ENCODE results near the gene NAALADL2.
"Not testable (repeated sequence)": the region's sequence is repeated elsewhere in the genome, so short reads cannot be mapped to it uniquely, and the experiment has no call there.

Gene NAALADL2

GRCh38 chr3:175335229-175335628 lies 476.1 kb downstream of the NAALADL2 start:
- DNase-seq, result no peak

DNA sequence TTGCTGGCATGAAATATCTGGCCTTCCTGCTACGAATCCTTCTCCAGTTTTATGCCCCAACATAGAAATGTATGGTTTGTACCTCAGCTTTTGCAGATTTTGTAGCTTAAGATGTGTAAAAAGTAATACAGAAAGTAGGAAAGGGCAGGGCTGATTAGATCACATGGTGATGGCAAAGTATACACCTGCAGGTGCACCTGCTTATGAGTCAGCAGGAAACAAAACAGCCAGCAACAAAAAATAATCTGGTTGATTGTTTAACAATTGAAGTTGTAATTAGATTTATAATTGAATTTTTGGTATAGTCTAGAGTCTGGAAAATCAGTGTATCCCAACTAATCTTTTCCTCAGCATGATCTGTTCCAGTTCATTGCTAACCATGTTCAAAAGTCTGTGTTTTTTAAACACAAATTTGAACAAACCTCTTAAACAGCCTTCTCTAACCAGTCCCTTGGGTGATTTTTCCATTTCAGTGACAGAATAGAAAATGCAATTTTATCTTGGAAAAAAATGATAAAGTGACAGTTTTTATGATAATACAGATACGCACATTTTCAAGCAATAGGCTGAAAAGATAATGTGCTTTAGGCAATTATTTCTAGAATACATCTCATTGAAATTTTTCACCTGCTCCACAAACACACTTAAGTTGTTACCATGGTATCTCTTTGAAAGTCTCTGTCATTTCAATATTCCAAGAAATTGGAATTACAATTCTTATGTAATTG lies 477.4 kb downstream of the NAALADL2 start:
- no peak for DNase-seq

GRCh38 chr3:175337631-175338030 lies 478.5 kb downstream of the NAALADL2 start:
- no peak for DNase-seq

DNA sequence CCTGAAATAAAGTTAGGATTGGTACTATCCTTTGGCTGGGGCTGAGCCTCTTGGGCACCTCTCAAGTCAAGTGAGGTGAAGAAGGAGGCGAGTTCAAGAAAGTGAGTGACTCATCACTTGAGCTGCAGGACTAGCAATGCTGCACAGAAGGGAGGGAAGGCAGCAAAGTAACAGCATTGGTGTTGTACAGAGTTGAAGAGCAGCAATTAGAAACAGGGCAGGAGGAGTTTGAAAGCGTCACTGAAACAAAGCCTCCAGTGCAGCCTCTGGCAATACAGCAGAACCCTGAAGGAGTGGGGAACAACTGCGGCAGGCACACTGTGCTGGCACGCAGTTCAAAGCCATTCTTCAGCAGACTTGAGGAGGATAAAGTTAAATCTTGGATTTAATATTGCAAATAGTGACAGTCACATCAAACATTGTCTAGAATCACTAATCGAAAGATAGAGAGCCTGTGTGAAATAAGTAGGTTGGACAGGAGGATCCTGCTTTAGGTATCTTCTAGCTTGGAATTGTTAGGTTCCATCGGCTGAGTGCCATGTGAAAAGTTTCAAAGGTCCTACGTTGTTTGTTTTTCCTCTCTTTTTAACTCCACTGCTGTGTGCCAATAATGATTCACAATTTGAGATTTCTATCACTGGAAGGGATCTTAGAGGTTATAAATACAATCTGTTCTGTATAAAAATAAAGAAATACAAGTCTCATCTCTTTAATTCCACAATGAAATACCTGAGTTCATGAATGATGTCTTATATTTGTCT lies 479.8 kb downstream of the NAALADL2 start:
- DNase-seq, result no peak

GRCh38 chr3:175340338-175341015 lies 481.3 kb downstream of the NAALADL2 start:
- no peak for DNase-seq

DNA sequence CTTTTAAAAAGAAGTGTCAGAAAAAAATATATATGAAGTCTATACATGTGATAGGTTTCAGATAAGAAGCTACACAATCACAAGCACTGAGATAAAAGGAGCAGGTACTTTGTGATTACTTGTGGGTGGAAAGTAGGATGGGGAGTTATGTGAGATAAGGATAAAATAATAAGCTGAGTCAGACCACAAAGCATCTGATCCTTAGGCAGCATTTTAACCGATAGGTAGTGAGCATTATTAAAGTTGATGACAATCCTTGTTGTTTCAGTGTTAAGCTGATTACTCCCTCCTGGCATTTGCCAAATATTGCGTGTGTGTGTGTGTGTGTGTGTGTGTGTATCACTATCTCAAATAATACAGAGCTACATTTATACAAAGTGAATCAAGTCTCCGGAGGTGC lies 483.1 kb downstream of the NAALADL2 start:
- DNase-seq, result no peak

GRCh38 chr3:175343946-175344345 lies 484.8 kb downstream of the NAALADL2 start:
- no peak for DNase-seq

- no peak for DNase-seq
These were observed 487.6 kb downstream of the NAALADL2 start for GRCh38 chr3:175346573-175347356.

DNA sequence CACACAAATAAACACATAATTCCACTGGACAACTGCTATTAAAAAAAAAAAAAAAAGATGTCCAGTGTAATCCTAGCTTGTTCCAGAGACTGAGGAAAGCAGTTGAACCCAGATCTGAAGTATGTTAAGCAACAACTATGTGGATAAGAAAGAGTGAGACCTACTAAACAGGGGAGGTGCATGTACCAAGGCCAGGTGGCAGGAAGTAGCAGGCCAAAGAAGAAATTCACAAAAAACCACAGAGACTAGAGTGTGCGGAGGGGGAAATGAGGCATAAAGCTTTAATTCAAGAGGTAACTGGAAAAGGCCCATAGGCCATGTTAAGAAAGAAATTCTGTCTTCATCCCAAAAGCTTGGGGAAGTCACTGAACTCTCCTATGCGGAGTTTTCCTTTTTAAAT lies 490.0 kb downstream of the NAALADL2 start:
- no peak for DNase-seq

DNA sequence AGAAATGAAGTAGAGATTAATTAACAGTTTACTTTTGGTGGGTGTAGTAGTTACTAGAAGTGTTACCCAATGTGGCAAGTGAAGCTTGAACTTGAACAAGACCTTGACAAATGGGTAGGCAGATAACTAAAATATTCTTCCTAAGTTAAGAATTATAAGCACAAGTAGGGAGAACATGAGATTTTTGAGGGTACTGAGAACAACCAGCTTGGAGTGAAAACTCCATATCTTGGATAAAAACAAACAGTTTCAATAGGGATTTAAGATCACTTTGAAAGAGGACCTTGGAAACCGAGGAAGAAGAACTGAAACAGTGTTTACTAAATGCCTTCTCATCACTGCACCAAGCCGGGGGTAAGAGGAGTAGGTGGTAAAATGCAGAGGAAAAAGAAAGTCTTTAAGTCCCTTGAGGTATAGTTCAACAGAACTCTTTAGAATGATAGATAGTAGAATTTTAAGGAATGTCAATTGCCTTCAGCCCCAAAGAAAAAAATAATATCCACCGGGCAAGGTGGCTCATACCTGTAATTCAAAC lies 496.7 kb downstream of the NAALADL2 start:
- DNase-seq, result no peak

DNA sequence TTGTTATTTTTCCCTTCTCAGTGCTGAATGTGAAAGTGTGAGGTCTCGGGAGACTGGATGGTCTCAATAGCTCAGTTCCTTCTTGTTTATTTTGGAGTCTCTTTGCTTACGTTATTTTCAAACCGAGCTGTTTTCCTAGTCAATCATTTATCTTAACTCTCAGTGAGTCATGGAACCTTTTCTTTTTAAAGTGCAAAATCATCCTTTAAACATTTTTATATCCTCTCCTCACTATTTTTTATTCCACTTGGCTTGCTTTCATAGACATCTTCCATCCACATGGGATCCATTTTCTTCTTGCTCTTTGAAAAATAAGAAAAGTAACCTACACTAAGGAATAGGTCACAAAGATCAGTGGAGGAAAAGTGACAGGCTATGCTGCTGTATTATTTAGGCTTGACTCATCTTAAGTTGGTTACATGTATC lies 497.8 kb downstream of the NAALADL2 start:
- no peak for DNase-seq

DNA sequence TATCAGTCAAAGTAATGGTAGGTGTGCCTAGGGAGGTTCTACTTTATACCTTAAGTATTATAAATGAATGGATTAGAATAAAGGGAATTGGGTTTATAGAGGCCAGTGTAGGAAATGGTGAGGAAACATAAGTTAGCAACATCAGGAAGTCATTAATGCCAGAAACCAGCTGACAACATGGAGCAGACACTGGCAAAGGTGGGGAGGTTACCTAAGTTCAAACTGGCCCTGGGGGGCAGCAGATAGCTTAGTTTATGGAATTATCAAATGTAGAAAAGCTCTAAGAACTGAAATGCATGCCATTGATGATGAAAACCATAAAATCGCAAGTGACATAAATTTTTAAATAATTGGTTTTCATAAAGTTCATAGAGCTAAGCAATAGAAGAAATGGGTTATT lies 498.6 kb downstream of the NAALADL2 start:
- no peak for DNase-seq

GRCh38 chr3:175358935-175359334 lies 499.8 kb downstream of the NAALADL2 start:
- DNase-seq, result no peak

- DNase-seq, result not testable (repeated sequence)
These were observed 511.3 kb downstream of the NAALADL2 start for GRCh38 chr3:175370426-175370825.

GRCh38 chr3:175371187-175371586 lies 512.1 kb downstream of the NAALADL2 start:
- not testable (repeated sequence) for DNase-seq

DNA sequence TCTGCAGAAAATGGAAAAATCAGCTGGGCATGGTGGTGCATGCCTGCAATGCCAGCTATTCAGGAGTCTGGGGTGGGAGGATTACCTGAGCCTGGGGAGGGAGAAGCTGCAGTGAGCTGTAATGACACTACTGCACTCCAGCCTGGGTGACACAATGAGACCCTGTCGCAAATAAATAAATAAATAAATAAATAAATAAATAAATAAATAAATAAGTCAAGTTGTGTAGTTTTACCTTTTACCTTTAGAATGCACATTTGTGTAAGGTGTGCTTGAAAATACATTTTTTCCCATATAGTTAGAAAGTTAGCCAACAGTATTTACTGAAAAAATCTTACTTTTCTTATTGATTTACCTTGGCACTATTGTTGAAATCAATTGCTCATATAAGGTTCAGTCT lies 515.6 kb downstream of the NAALADL2 start:
- DNase-seq, result no peak

DNA sequence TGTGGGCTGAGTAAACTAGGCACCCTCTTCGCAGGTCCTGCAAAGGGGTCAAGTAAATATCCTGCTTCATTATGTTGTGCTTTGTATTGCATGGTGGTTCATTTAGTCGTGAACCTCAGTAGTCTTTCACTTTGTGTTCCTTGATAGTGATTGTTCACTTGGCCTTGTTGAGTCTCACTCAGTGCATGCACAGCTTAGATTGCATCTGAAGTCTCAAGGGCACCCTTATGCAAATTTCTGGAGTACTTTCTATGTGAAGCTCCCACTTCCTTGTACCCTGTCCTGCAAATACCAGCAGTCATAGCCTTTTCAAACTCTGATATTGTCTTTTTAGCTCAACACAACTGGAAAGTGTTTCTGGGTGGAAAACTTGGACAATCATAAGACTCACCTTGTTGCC lies 519.2 kb downstream of the NAALADL2 start:
- no peak for DNase-seq

DNA sequence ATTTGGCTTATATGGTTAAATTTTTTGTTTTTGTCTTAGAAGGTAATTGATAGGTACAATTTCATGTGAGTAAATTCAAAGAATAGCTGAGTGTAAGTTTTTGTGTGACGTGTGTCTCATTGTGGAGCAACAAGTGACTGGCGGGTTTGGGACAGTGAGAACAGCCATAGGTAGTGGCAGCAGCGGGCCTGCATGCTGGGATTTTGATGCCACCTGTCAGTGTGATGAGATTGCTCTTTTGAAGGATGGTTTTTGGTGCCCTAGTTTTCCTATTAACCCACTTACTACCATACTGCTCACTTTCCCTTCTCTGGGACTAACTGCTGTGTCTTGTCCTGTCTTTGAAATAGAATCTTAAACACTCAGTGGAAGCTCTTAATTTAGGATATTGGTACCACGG lies 522.6 kb downstream of the NAALADL2 start:
- no peak for DNase-seq

DNA sequence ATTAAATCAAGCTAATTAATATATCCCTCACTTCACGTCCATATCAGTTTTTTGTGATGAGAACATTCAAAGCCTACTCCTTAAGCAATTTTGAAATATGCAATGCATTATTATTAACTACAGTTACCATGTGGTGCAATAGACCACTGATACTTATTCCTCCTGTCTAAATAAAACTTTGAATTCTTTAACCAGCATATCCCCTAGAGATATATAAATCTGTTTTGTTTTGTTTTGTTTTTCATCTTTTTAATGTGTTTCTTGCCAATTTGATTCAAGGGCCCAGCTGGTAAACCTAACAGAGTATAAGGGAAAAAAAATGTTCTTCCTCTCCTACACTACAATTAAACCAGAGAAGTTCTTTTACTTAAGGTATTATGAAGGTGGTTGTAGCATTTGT lies 524.2 kb downstream of the NAALADL2 start:
- no peak for DNase-seq

- no peak for DNase-seq
These were observed 524.7 kb downstream of the NAALADL2 start for GRCh38 chr3:175383813-175384212.

- DNase-seq, result no peak
These were observed 525.4 kb downstream of the NAALADL2 start for GRCh38 chr3:175384569-175384968.

GRCh38 chr3:175386630-175387029 lies 527.5 kb downstream of the NAALADL2 start:
- no peak for DNase-seq

- DNase-seq, result no peak
These were observed 530.4 kb downstream of the NAALADL2 start for GRCh38 chr3:175389560-175389959.

Data from activated naive CD4-positive, alpha-beta T cell (primary cell).